Keratinocyte (primary cell): Measurements from ENCODE around the gene CRK.

Source experiments
- EZH2 ChIP-seq: IDR thresholded peaks from one replicate; pipeline ENCODE4 v1.6.1; 2012; ENCODE audit warnings: inconsistent platforms, mild to moderate bottlenecking, low read length, moderate library complexity
- TF ChIP-seq, protein P1 (sequence below), 3 experiments: IDR thresholded peaks in 1 of 3; conservative IDR thresholded peaks in 1 of 3; optimal IDR thresholded peaks in 1 of 3; 2 replicates in 2 of 3; 3 replicates in 1 of 3; pipeline versions ENCODE3 to v1.5.1; 2011; ENCODE audit warnings: low read length in 3 of 3, mild to moderate bottlenecking in 3 of 3, moderate library complexity in 2 of 3, control low read depth in 1 of 3, inconsistent platforms in 1 of 3; ENCODE audit not compliant: insufficient read depth in 2 of 3; ENCODE audit errors: extremely low read depth in 1 of 3

DNA sequence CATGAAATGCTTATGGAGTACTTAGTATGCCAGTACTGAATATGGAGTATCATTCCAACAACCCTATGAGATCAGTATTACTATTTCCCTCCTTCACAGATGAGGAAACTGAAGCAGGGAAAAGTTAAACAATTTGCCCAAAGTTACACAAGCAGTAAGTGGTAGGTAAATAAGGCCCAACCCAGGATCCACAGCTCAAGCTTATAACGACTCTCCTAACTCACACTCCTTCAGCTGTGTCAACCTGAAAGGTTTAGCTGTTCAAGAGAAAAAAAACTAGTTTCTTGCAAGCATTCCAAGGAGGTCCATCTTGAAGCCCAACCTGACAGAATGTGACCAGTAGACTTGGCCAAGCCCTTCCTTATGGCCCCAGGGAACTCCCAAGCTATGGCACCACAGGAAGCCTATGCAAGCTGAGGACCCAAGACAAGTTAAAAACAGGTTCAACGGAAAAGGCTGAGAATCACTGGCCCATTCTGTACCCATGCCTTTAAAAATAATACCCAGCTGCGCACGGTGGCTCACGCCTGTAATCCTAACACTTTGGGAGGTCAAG, 6.5 kb downstream of the CRK start:
- TF ChIP-seq, protein P1, sequence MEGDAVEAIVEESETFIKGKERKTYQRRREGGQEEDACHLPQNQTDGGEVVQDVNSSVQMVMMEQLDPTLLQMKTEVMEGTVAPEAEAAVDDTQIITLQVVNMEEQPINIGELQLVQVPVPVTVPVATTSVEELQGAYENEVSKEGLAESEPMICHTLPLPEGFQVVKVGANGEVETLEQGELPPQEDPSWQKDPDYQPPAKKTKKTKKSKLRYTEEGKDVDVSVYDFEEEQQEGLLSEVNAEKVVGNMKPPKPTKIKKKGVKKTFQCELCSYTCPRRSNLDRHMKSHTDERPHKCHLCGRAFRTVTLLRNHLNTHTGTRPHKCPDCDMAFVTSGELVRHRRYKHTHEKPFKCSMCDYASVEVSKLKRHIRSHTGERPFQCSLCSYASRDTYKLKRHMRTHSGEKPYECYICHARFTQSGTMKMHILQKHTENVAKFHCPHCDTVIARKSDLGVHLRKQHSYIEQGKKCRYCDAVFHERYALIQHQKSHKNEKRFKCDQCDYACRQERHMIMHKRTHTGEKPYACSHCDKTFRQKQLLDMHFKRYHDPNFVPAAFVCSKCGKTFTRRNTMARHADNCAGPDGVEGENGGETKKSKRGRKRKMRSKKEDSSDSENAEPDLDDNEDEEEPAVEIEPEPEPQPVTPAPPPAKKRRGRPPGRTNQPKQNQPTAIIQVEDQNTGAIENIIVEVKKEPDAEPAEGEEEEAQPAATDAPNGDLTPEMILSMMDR (optimal IDR thresholded peaks at IDR 0.05 in 1 of 3, IDR thresholded peaks at IDR 0.05 in 1 of 3, conservative IDR thresholded peaks at IDR 0.05 in 1 of 3; ENCODE audit: extremely low read depth in 1 of 3, insufficient read depth in 2 of 3, low read length in 3 of 3): no peak
- TF ChIP-seq EZH2: no peak
